GM12874 (cell line): ENCODE results near the gene PDK2.

Source experiments
- TF ChIP-seq, protein P1 (sequence below): IDR thresholded peaks from 2 replicates; pipeline ENCODE4 v1.5.1; 2011; ENCODE audit warnings: low read depth, mild to moderate bottlenecking, control low read depth, low read length, moderate library complexity; ENCODE audit not compliant: insufficient read depth

Gene PDK2

DNA sequence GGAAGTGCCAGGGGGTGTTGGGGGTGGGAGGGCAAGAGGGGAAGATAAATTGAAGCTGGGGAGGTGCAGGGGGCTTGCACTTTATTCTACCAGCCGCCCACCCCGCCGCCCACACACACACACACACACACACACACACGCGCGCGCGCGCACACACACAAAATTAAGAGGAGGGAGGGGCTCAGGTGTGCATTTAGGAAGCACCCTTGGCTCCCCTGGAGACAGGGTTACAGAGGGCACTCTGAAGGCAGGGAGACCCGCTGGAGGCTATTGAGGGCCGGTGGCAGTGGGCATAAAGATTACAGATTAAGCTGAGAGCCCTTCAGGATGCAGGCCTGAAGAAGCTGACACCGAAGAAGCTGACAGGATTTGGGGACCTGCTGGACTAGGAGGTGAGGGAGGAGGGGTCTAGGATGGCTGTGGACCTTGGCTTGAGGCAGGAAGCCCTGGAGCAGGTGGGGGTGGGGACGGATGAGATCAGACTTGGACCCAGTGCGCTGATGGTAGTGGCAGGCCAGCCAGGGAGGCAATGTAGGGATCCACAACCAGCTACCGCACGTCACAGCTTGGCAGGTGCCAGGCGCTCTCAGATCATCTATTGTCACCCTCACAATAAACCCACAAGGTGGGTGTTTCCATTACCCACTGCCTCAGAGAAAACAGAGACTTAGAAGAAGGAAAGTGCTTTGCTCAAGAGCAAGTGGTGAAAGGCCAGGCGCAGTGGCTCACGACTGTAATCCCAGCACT is 35.6 kb downstream of the PDK2 start:
- TF ChIP-seq, protein P1, sequence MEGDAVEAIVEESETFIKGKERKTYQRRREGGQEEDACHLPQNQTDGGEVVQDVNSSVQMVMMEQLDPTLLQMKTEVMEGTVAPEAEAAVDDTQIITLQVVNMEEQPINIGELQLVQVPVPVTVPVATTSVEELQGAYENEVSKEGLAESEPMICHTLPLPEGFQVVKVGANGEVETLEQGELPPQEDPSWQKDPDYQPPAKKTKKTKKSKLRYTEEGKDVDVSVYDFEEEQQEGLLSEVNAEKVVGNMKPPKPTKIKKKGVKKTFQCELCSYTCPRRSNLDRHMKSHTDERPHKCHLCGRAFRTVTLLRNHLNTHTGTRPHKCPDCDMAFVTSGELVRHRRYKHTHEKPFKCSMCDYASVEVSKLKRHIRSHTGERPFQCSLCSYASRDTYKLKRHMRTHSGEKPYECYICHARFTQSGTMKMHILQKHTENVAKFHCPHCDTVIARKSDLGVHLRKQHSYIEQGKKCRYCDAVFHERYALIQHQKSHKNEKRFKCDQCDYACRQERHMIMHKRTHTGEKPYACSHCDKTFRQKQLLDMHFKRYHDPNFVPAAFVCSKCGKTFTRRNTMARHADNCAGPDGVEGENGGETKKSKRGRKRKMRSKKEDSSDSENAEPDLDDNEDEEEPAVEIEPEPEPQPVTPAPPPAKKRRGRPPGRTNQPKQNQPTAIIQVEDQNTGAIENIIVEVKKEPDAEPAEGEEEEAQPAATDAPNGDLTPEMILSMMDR, result no peak

DNA sequence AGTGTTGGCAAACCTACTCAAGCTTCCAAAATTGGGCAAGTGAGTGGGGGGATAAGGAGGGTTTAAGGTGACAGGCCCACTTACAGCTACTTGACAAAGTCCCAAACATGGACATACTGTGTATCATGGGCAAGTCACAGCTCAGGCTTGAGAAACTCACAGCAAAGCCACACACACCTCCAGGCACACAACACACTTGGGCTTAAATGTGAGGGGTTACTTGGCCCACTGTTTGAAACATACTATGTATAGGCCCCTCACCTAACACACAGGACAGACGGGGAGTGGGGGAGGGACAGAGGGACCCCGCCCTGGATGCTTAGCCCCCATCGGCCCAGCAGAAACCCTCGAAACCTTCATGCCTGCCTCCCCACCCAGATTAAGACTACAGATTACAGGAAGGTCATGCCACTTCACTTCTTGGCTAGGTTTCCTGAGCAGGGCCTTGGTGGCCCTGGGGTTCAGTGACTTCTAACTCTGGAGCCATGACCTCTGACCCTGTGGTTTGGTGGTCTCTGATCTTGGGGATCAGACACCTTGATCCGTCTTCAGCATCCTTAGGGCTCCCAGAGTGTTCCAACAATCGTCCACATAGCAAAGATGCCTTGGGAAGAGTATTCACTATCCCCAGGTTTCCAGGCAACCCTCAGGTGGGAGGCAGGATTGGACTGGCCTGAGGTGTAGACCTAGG is 37.1 kb downstream of the PDK2 start:
- TF ChIP-seq, protein P1, result no peak

DNA sequence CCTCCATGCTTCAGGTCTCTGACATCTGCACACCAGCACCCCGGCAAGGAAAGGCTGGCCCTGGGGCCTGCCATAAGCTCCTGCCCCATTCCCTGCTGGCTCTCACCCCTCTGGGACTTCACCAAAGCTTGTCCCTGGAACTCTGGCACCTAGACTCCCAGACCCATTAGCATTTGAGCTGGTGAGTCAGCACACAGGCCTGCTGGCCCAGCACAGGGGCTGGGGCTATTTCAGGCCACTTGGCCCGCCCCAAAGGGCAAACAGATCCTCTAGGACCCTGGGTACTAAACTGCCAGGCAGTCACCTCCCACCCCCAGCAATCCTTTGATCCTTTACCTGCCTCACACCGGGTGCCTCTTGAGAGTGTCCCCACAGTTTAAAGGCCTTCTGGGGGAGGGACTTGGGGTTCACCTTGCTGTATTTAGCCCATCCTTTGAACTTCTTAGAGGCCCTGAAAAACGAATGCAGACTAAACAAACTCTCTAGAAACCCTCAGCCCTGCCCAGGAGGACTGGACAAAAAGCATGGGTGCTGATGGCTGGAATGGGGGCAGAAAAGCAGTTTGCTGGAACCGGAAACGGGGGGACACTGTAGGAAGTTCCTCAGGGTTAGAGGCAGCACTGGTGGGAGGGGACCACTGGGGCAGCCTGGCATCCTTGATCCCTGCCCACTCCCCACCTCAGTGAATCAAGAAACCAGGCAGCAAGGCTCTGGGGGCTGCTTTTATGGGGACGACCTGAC is 38.0 kb downstream of the PDK2 start:
- TF ChIP-seq, protein P1, result no peak

DNA sequence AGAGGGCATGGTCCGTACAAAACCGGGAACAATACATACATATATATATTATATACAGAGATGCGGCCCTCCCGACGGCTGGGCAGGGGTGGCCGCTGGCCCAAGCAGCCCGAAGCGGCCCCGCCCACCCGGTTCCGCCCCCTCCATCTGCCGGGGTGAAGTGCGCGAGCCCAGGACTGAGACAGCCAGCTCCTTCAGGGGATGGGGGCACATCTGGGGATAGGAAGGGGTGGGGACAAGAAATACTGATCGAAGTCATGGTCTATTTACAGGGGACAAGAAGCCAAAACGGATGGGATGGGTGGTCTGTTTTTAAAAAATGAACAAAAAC is 38.6 kb downstream of the PDK2 start:
- TF ChIP-seq, protein P1, result no peak

DNA sequence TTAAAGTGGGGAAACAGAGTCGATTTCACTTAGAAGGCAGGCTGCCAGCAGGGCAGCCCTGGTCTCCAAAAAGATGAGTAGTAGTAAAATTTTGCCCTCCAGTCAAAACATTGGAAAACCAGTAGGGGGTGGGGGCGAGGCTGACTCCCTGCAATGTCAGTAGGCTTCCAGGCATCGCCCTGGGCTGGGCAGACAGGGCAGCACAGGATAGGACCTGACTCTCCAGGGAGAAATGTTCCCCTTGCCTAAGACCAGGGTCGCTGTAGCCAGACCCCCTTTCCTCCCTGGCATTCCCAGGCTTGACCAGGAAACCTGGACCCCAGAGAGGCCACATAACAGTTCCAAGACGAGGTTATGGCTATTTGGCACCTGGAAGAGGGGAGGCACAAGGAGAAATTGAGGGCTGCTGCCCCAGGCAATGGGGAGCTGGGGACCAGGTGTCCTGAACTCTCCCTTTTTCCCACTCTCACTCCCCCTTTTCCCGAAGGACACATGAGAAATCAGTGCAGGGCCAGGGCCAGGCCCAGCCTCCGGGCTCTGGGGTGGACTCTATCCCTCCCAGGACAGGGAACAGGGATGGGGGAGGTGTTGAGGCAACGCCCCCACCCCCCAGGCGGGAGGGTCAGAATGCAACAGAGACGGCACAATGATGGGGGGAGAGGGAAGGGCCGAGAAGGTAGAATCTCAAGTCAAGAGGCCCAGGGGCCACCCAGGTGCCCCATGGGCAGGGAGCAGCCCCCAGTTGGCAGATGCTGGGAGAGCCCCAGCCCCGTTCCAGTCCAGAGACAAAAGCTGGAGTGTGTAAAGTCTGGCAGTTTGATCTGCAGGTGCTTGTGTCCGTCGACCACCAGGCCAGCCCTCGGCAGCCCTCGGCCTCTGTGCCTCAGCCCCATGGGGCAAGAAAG is 39.3 kb downstream of the PDK2 start:
- TF ChIP-seq, protein P1, result no peak

DNA sequence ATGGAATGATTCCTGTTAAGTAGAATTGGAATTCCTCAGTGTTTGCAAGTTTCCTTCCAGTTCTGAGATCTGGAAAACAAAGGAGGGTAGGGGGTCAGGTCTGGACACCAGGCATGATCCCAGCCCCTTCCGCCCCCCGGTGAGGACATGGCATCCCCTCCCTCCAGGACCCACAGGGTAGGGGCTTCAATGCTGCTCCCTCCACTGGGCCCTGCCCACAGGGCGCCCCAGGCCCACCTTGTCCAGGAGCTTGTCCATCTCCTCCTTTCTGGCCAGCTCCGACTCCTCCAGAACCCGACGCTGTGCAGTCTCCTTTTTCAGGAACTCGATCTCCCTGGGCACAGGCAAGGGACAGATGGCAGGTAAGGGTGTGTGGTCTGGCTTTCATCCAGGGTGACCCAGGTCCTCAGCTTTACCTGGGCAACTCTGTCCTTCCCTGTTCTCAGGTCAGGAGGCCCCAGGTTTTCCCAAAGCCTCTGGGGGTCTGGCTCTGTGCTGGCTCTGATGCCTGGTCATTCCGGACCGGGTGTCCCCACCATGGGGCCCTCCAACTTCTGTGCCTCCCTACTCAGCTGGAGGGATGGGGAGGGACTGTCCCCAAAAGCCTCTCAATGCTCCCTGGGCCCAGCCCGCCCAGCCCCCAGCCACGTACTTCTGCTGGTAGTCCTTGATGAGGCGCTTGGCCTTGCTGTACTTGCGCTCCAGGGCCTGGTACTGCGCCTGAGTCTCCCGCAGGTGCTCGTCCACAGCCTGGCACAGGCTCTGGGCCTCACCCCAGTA is 40.4 kb downstream of the PDK2 start:
- TF ChIP-seq, protein P1, result no peak
